Left forelimb (tissue), 1 donor: ENCODE data around the gene PARP9.
"Not testable (repeated sequence)": the region's sequence is repeated elsewhere in the genome, so short reads cannot be mapped to it uniquely, and the experiment has no call there.

Experiments used
- DNase-seq: peaks from one replicate; pipeline ENCODE4 v3.0.0-alpha.2; 2018; ENCODE audit warnings: low spot score

Gene PARP9

GRCh38 chr3:122576174-122576940, 12.3 kb upstream of the PARP9 start:
- no peak for DNase-seq

GRCh38 chr3:122572940-122573412, 8.9 kb upstream of the PARP9 start:
- DNase-seq, result no peak

- DNase-seq, result no peak
Observed at GRCh38 chr3:122568755-122569154, 4.7 kb upstream of the PARP9 start.

DNA sequence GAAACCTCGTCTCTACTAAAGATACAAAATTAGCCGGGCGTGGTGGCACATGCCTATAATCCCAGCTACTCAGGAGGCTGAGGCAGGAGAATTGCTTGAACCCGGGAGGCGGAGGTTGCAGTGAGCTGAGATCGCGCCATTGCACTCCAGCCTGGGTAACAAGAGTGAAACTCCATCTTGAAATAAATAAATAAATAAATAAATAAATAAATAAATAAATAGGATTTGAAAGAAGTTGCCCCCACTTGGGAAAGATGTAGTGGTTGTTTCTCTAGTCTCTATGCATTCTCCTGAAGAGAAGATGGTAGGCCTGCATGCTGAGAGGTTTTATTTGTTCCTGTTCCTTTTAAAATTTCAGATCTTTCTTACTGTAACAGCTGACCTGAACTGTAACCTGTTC, 4.0 kb upstream of the PARP9 start:
- DNase-seq, result not testable (repeated sequence)

- DNase-seq, result no peak
Observed at GRCh38 chr3:122563717-122564025, 429 bp downstream of the PARP9 start.

- no peak for DNase-seq
Observed at GRCh38 chr3:122562923-122563716, 980 bp downstream of the PARP9 start.

GRCh38 chr3:122560680-122561079, 3.4 kb downstream of the PARP9 start:
- DNase-seq, result no peak

GRCh38 chr3:122559906-122560305, 4.2 kb downstream of the PARP9 start:
- no peak for DNase-seq

- no peak for DNase-seq
Observed at GRCh38 chr3:122558605-122559004, 5.5 kb downstream of the PARP9 start.

- DNase-seq, result no peak
Observed at GRCh38 chr3:122557356-122557755, 6.7 kb downstream of the PARP9 start.

DNA sequence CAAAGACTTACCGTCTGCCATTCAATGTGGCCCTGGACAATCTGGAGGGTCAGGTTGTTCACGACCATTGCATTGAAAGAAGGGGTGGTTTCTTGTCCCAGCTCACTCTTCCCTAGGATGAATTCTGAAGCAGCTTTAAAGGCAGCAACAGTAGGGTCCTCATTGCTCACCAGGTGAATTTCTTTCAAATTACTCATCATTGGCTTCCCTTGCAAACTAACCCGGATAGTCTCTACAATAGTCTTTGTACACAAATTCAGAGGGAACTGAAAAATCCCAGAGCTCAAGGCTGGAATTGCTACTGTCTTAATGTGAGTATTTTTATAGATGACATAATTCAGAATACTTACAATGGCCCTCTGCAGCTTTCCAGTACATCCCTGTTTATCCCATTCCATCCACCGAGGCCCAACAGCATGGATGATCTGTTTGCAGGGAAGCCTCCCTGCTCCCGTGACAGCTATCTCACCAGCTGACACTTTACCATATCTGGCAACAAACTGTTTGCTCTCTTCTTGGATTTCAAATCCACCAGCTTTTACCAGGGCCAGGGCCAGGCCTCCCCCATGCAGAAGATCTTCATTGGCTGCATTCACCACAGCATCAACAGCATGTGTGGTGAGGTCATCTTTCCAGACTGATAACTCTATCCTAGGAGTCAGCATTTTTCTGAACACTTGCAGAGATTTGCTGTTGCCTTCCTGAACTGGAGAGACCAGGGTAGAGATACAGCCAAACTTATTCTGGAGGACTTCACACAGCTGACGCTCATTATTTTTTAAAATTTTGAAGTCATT, 8.6 kb downstream of the PARP9 start:
- no peak for DNase-seq

DNA sequence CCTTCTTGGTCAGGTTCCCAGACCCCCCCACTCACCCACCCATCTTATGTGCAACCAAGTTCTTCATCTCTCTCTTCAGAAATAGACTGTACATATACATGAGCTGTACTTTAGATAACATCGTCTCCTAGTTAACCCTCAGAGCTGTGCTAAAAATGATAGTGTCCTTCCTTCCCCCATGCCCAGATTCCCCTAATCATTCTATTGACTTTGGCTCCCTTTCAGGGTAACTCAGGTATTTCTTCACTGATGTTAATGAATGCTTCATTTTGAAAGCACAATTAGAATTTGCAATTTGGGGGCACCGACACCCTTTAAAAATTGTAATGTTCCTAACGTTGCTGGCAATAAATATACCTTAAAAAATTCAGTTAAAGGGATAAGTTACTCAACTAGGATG, 10.9 kb downstream of the PARP9 start:
- no peak for DNase-seq

- no peak for DNase-seq
Observed at GRCh38 chr3:122548619-122549018, 15.5 kb downstream of the PARP9 start.

GRCh38 chr3:122548076-122548475, 16.0 kb downstream of the PARP9 start:
- DNase-seq, result no peak

DNA sequence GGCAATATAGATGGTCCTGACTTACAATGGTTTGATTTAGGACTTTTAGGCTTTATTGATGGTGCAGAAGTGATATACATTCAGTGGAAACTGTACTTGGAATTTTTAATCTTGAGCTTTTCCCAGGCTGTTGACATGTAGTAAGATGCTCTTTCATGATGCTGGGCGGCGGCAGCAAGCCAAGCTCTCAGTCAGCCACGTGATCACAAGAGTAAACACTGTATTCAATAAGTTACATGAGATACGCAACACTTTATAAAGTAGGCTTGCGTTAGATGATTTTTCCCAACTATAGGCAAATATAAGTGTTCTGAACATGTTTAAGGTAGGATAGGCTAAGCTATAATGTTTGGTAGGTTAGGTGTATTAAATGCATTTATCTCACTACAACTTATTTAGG, 17.9 kb downstream of the PARP9 start:
- no peak for DNase-seq

DNA sequence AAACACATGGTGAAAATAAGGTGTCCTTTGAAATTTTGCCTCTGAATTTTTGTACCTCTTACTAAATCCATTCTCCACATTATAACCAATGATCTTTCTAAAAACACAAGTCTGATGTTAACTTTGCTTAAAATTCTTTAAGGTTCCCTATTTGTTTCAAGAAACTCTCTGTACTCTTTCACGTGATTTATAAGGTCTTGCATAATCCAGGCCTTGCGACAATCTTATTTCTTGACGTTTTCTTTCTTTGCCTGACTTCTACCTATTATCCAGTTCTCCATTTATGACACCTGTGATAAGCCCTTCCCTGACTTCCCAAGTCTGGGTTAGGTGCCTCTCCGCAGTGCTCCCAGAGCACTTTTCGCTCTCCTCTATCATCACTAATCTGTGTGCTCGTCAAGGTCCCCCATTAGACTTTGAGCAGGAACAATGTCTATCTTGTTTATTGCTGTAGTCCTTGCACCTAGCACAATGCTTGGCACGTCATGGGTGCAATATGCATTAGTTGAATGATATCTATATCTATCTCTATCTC, 25.1 kb downstream of the PARP9 start:
- DNase-seq, result no peak

DNA sequence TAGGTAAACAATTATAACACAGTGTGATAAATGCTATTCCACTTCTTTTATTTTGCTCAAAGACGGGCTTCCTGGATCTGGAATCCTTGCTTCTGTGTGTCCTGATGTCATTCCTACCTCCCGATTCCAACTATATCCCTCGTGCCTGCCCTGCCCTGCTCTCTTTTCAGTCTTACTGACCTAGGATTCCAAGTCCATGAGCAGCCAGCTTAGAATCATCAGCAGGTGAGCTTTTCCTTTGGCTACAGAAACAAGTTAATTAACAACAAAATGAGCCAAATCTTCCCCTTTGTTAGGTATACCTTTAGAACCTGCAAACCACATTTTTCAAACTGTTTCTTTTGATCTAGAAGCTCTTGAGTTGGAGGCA, 27.5 kb downstream of the PARP9 start:
- DNase-seq, result no peak

DNA sequence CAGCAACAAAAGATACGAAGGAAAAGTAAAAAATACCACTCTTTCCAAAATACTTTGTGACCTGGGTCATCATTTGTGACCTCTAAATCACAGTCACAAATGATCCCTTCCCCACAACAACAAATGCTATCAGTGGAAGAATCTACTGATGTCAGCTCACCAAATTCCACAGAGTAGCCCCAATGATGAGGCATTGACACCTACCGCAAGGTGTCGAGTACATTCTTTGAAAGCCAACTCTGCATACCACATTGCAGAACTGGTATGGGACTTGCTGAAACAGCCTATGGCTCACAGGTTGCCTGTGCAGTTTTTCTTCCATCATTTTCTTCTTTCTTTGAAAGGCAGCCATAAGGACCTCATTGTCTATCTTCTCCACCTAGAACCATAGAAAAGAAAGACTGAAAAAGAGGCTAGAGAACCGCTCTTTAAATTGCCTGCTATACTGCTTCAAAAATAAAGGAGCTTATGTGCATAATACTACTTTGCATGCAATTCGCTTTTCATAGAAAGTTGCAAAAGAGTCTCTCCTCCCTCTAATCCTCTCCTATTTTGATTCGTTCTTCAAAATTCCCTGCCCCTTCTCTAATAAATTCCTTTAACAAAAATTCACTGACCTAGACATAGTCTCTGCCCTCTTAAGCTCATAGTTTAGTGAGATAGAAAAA, 28.0 kb downstream of the PARP9 start:
- no peak for DNase-seq

DNA sequence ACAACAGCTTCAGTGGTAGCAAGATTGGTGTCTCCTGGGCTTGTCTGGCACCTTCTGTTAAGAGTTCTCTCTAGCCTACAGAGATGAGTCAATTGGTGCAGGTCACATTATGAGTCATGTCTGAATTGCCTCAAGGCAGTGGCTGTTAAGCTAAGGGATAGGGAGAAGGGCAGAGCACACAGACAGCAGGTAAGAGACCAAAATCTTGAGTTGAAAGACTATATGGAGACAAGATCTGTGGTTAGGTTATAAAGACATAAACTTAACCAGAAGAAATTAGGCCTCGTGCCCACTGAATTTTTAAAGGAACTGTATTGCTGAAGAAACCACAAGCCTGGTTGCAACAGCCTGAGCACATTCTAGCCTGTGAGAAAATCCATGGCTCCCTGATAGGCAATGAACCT, 30.2 kb downstream of the PARP9 start:
- no peak for DNase-seq

- DNase-seq, result no peak
Observed at GRCh38 chr3:122533480-122533879, 30.6 kb downstream of the PARP9 start.

DNA sequence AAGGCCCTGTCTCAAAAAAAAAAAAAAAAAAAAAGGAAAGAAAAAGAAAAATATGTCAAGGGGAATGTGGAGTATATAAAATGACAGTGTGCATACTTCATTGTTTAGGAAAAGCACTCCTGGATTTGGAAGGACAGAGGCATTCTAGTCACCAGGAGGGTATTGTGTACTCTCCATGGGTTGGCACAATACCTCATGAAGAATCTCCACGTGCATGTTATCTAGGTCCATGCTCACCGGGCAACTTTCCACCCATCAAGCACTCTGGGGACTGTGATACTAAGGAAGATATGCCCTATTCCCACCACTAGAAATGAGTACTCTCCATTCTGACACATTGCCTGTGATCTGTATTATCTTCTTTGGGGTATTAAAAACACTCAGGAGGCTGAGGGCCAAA, 33.9 kb downstream of the PARP9 start:
- DNase-seq, result no peak

- DNase-seq, result no peak
Observed at GRCh38 chr3:122523317-122523716, 40.8 kb downstream of the PARP9 start.
